EL (cell line): ENCODE measurements around the gene CARD11.
"Not testable (repeated sequence)": the region's sequence is repeated elsewhere in the genome, so short reads cannot be mapped to it uniquely, and the experiment has no call there.

Source experiments
- DNase-seq: peaks from one replicate; pipeline ENCODE4 v3.0.0-alpha.2; 2016

CARD11 gene

DNA sequence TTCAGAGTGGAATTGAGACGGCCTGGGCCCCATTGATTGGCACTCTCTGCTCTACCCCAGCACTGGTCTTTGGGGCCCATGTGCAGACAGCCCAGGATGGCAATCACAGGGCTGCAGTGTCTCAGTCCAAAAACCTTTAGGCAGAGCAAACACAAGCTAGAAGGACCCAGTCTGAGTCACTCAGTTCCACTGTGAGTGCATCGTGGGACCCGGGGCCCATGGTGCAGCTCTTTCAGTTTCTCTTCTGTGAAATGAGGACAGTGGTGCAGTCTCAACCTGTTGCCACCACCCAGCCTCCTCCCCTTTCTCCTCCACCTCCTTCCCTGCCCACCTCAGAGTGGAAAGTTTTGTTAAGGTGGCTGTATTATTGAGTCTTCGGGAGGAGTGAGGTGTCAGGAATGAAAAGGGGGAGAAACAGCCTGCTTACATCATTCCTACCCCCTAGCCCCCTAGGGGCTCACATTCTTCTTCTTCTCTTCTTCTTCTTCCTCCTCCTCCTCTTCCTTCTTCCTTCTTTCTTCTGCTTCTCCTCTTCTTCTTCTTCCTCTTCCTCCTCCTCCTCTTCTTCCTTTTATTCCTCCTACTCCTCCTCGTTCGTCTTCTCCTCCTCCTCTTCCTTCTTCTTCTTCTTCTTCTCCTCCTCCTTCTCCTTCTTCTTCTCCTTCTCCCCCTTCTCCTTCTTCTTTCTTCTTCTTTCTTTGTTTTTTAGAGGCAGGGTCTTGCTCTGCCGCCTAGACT is 19.5 kb upstream of the CARD11 start:
- DNase-seq = no peak

DNA sequence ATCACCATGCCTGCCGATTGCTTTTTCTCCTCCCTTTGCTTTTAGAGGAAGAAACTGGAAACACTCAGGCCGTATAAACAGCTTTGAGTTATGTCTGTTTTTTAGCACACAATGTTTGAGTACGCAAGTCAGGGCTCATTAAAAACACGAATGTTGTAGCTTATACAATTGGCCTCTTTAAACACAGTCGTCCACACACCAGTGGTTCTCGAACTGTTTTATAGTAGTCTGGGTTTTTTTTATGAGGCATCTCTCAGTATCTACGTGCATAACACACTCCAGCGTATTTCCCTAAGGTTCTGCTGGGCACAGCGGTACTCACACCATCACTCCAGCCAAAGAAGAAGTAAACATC is 13.4 kb upstream of the CARD11 start:
- DNase-seq = no peak

DNA sequence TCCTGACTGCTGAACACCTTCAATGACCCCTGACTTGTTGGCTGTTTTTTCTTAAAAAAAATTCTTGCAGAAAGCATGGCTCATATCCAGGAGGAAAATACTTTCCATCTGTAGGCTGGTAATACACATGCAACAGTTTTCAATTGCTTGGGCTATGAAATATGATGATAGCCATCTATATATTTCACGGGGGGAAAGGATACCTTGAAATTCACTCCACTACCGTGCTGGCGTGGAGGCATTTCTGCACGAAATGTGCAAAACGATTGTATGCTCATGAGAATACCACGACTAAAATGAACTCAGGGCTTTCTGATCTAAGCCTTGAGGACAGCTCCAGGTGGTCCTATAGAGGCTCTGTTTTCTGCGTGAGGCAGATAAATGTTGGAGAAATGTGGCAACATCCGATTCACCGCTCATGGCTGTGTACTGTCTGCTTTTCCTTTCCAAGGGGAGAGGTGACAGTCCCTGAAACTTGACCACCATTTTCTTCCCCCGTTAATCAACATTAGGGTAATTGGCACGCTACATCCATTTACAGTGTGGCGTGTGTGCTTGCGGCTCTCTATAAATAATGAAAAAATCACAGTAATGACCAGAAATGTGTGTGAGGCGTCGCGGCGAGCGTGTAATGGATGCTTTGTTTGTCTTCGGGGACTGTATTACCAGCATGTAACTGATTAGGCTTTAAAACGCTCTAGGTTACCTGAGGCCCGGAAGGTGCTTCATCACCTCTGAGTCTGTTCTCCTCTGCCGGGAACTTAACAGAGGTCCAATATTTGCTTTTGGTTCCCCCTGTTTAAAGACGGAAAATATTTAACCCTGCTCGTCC is 12.8 kb upstream of the CARD11 start:
- DNase-seq = no peak

DNA sequence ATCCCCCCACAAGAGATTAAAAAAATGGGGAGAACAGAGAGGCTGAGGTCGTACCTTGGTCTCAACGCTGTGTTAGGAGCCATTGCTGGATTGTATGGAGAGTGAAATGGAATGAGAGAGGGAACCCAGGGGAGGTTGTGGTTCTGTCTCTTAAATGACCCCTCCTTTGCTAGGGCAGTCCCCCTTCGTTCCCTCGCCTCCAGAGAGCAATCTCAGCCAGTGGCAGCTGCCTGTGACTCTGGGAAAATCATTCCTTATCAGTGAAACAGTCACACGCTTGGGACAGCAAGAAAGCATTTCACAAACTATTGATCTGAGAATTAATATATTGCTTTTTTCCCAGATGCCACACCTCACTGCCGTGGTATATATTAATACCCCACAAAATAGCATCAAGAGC is 12.0 kb upstream of the CARD11 start:
- DNase-seq = no peak

DNA sequence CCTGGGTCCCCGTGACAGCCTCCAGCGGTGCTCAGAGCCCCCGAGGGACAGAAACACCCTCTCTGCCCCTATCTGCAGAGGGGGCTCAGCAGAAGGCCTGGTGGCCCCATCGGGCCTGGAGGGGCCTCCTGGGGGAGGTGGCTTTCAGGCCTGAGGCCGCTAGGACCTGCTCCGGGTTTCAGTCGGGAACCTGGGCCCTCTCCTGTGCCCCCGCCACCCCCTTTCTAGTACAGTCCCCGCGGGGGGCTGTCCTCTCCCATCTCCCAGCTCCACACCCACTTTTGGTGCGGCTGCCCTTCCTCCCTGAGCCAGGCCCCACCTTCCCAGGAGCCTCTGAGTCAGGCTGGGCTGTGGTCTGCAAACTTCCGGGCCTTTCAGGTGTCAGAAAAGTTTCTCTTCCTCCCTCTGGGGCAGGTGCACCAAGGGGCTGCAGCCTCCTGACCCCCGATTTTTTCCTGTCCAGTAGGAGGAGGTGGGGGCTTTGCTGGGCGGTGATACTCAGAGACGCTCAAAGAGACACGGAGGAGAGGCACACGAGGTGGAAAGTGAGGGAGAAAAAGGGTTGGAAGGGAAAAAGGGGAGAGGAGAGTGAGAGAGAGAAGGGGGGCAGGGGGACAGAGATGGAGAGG is 692 bp downstream of the CARD11 start:
- no peak for DNase-seq

DNA sequence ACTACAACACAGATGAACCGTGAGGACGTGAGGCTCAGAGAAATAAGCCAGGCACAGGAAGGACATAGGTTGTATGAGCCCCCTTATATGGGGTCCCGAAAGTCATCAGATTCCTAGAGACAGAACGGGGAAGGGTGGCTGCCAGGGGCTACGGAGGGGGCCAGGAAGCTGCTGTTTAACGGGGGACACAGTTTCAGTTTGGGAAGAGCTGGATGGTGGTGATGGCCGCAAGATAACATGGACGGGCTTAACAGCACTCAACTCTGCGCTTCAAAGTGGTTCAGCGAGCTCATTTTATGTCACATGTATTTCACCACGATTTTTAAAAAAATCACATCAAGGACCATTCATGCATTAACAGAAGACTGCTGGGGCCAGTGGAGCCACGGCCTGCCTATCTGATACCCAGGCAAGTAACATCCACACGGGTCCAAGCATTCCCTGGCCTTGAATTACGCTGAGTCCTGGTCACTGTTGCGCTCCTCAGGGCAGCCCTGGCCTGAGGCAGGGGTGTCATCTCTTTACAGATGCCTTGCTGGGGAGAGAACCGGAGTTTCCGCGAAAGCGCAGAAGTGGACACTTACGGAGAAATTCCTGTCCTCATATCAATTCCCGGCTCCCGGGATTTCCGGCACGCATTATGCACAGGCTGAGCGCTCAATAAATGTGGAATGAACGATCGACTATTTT is 1.5 kb downstream of the CARD11 start:
- no peak for DNase-seq

DNA sequence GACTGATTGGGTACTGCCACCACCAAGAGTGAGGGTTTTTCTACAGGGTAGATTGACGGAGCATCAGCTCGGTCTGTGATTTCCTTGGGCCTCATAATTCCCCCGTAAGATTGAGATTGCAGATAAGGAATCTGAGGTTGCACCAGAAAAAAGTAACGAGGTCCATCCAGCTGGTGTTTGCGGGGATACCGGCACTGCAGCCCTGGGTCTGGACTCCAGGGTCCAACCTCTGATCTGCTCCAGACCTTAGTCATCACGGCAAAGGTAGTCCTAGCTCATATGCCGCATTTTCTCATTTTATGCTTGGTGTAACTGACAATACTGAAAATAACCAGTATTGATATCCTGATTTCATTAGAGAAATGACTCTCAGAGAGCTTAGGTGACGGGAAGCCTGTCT is 3.9 kb downstream of the CARD11 start:
- no peak for DNase-seq

DNA sequence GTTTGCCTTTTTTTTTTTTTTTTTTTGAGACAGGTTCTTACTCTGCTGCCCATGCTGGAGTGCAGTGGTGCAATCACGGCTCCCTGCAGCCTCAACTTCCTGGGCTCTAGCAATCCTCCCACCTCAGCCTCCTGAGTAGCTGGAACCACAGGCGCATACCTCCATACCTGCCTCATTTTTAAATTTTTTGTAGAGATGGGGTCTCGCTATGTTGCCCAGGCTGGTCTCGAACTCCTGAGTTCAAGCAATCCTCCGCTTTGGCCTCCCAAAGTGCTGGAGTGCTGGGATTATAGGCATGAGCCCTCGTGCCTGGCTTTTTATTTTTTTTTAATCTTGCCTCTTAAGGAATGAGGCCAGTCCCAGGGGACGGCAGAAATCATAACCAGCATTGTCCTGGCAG is 5.7 kb downstream of the CARD11 start:
- DNase-seq = not testable (repeated sequence)

DNA sequence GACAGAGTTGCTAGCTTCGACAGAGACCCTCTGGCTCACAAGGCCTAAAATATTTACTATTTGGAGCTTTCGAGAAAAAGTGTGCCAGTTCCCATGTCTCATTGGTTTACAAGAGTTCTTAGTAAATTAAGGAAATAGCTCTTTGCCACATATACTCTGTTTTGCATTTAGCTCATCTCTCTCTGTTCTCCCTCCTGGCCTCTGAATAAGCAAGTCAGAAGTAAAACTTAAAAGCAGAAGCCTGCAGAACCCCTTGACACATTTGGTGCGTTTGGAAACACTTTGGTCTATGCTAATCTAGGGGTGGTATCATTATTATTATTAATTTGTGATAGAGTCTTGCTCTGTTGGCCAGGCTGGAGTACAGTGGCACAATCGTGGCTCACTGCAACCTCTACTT is 6.4 kb downstream of the CARD11 start:
- DNase-seq = no peak

DNA sequence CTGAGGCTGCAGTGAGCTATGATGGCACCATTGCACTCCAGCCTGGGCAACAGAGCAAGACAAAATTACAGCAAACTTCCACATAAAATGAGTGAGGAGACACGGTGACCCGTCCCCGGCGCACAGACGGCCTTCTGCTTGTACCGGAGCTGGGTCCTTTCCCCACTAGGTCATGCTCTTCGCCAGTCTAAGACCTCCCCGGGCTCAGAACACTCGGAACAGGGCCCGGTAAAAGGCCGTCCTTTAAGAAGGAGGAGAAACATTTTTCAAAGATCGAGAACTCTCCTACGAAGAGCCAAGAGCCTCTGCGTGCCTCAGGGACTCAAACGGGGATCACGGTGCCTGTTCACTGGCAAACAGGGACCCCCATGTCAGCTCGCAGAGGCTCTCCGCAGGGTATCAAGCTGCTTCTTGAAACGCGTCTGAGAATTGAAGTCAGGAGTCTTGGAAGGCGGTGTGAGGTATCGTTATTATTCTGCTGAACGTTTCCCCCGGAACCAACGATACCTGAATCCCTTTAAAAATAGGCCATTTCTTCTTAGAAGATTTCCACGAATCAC is 9.0 kb downstream of the CARD11 start:
- DNase-seq = no peak

DNA sequence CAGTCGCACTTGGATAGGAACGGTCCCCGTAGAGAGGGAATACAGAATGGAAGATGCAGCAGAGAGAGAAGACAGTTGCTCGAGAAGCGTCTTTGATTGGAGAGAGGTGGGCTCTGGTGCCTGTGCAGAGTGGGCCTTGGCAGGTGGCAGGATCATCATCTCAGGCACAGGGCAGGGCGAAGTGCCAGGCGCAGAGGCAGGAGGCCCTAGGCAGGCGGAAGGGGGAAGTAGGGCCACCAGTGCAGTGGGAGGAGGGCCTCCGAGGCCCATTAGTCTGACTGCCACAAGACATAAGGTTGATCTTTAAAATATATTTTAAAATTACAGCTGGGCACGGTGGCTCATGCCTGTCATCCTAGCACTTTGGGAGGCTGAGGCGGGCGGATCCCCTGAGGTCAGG is 10.1 kb downstream of the CARD11 start:
- no peak for DNase-seq

DNA sequence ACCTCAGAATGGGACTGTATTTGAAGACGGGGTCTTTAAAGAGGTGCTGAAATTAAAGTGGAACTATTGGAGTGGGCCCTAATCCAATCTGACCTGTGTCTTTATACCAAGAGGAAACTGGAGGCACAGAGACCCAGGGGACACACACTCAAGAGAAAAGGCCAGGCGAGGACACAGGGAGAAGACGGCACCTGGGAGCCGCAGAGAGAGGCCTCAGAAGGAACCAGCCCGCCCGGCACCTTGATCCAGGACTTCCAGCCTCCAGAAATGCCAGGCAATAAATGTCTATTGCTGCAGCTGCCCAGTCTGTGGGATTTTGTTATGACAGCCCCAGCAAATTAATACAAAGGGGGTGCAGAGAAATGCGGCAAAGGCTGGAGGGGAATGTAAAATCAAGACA is 10.5 kb downstream of the CARD11 start:
- DNase-seq = no peak

DNA sequence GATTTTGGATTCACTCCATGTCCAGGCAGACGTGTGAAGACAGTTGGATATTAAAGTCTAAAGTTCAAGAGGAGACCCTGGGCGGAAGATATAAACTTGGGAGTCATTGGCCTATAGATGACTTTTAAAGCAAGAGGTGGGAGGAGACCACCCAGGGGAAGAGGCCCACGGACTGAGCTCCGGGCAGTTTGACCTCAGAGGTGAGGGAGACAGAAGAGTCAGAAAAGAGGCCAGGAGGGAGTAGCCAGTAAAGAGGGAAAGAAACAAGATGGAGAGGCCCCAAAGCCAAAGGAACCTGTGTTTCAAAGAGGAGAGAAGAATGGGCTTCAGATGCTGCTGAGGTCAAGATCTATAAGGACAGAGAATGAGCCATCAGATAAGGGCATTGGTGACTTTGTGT is 11.4 kb downstream of the CARD11 start:
- DNase-seq = no peak

DNA sequence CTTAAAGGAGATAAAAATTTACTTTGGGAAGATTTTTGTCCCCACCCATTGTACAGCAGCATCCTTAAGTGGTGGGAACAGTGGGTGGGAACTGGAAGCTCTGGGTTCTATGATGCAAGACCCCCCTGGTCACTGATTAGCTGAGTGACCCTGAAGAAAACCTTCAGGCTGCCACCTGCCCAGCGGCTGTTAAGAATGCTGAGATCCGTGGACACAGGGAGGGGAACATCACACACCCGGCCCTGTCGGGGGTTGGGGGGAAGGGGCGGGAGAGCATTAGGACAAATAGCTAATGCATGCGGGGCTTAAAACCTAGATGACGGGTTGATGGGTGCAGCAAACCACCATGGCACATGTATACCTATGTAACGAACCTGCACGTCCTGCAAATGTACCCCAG is 14.5 kb downstream of the CARD11 start:
- no peak for DNase-seq

DNA sequence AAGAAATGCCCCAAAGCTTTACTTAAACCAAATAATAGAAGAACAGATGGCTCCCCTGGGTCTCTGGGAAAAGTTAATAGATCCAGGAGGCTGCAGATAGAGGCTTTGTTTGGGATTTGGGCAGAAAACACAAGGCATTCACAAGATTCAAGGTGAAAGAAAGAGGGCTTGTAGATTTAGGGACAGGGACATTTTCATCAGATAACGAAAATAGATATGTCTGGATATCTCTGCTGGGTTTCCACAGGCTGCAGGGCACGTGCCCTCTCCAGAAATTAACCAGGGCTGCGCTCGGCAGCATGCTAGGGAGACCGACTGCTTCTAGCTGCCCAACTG is 14.9 kb downstream of the CARD11 start:
- no peak for DNase-seq

DNA sequence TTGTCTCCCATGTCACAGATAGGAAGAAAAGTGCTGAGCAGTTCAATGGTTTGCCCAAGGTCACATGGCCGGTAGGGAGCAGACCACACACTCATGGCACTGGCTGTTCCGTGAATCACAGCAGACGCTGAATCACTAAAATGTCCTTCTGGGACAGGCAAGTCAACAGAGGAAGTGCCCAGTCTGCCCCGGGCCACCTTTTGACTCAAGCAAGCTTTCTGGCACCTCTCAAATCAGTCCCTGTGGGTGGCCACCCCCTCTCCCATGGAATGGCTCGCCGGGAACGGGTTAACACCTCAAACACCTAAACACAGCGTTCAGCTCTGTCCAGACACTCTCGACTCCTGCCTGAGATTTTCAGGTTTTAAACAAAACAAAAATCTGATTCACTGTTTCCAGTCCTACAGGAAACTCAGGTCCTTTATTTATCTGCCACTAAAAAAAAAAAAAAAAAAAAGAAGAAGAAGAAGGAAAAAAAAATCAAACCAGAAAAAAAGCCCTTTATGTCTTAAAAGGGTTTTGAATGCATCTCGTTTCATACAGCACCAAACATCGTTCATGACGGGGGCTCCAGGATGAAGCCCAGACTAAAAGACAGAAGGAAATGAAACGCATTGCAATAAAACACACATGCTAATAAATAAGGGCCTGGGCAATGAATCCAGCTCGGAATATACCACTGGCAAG is 15.5 kb downstream of the CARD11 start:
- peak; percentile 10 for DNase-seq

DNA sequence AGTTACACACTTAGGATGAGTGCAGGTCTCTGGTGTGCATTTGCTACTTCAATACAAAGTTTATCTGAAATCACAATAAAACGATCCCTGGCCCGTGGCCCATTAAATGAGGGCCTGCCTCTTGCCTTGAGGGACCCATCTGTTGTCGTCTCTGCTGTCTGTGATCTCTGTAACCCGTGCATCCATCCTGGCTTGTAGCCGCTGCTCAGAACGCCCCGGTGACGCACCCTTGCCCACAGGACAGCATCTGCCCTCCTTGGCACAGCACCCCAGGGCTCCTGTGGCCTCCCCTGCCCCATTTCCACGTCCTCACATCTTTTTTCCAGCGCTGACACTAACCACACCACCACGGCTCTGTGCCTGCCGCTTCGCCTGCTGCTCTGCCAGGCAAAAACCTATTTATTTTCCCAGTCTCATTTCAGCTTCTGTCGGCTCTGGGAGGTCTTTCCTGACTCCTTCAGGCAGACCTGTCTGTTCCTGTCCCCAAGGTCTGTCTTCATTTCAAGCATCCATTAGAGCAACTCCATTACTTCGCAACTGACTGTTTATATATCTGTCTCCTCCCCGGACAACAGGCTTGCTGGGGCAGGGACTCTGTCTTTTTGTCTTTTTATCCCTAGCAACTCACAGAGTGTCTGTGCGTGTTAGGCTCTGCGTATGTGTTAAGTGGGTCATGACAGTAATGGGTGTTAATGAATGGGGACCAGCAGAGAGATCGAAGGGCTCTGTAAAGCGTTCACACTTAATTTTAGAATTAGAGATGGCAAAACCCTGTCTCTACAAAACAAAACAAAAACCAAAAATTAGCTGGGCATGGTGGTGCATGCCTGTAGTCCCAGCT is 16.4 kb downstream of the CARD11 start:
- DNase-seq = no peak

DNA sequence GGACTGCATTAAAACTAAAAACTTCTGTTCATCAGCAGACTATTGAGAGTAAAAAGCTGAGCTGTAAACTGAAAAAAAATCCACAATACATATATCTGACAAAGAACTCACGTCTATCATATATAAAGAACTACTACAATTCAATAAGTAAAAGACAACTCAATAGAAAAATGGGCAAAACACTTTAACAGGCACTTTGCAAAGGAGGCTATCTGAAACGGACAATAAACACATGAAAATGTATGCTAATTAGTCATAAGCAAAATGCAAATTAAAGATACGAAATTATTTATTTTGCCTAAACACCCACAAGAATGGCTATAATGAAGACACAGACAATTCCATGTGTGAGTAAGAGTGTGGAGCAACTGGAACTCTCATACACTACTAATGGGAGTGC is 18.1 kb downstream of the CARD11 start:
- no peak for DNase-seq

DNA sequence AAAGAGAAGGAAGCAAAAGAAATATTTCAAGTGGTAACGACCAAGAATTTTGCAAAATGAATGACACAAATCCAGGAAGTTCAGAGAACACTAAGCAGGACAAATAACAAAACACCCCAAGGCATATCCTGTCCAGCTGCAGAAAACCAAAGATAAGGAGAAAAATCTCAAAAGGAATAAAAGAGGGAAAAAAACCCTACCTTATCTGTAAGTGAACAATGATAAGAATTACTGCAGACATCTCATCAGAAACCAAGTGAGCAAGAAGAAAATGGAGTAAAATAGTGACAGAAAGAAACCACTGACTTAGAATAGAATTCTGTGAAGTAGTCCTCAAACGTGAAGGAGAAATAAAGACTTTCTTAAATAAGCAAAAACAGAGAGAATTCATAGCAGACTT is 21.8 kb downstream of the CARD11 start:
- no peak for DNase-seq

DNA sequence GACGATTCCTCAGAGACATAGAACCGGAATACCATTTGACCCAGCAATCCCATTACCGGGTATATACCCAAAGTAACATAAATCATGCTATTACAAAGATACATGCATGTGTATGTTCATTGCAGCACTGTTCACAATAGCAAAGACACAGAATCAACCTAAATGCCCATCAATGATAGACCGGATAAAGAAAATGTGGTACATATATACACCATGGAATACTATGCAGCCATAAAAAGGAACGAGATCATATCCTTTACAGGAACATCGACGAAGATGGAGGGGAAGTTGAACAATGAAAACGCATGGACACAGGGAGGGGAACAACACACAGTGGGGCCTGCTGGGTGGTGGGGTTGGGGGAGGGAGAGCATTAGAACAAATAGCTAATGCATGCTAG is 22.4 kb downstream of the CARD11 start:
- not testable (repeated sequence) for DNase-seq

DNA sequence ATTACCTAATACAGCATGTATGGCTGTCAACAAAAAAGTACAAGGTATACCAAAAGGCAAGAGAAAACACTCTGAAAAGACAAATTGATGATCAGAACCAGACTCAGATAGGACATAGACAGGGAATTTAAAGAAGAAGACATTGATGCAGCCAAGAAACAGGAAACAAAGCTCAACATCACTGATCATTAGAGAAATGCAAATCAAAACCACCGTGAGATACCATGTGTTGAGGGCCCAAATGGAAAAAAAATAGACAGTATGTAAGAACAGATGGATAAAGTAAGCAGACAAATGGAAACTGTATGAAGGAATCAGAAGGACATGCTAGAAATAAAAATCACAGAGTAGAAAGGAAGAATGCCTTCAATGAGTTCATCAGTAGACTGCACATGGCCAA is 23.3 kb downstream of the CARD11 start:
- no peak for DNase-seq

DNA sequence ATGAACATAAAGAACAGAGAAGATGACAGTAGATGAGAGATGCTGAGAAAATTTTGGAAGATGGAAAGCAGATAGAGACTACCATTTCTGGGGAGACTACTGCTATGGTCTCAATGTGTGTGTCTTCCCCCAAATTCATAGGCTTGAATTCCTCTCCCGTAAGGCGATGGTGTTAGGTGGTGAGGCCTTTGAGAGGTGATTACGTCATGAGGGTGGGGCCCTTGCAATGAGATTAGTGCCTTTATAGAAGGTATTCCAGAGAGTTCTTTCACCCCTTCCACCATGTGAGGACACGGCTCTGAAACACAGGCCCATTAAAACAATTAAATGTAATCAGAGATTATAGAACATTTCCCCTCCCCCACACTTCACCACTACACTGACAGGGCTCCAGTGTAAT is 23.9 kb downstream of the CARD11 start:
- no peak for DNase-seq
